HCT116 (cell line): ENCODE data around the gene LRRC47. TPM values are rescaled to one million over a fixed set of nuclear protein-coding genes. Genes with fewer than 3 reads are reported as not detected.

Source experiments
- ATAC-seq: fragments of 200-7000 bp; cut with Tn5 transposase; 2 replicates; pipeline ENCODE4 v1.9.1; 2020; ENCODE audit warnings: mild to moderate bottlenecking, moderate library complexity
- BruUV-seq: library from RNA; stranded (reverse); fragments of 400-500 nt; replicated peaks from 2 replicates; lab custom pipeline; 2021; lab: Mats Ljungman, UMichigan
- CTCF ChIA-PET: fragments of 300-600 bp; sonication (Branson Sonifier 250); formaldehyde crosslinking; loops from one replicate; lab custom pipeline; 2021; ENCODE audit warnings: antibody characterized with exemption; lab: Charles Lee
- POLR2A ChIA-PET: fragments of 300-600, 350-600 bp; sonication (Branson Sonifier 250); formaldehyde crosslinking; loops from one replicate; lab custom pipeline; 2021; ENCODE audit warnings: antibody characterized with exemption; lab: Charles Lee
- RAD21 ChIA-PET, 2 experiments: fragments of 300-600 bp; sonication (Branson Sonifier 250); formaldehyde crosslinking; loops; one replicate each; lab custom pipeline; 2023; ENCODE audit warnings: low total read pairs in 2 of 2; ENCODE audit not compliant: uncharacterized antibody in 2 of 2, unreplicated experiment in 2 of 2, low non-redundant PET in 1 of 2; lab: Charles Lee
- DNase-seq: peaks from one replicate; pipeline ENCODE4 v3.0.0-alpha.2; 2010; ENCODE audit warnings: low read depth, low spot score
- H2AFZ ChIP-seq: fragments of 200-600 bp; shearing (Covaris generic), sonication (generic); 2 replicates; pipeline ENCODE4 v1.6.1; 2017; ENCODE audit warnings: low read depth, mixed run types, mixed read lengths, antibody characterized with exemption, low read length; ENCODE audit not compliant: poor library complexity, severe bottlenecking
- H3K27ac ChIP-seq: 2 replicates; pipeline ENCODE4 v1.5.1; 2012; ENCODE audit warnings: low read depth, low read length
- H3K27me3 ChIP-seq: fragments of 200-600 bp; sonication (generic); 2 replicates; pipeline ENCODE4 v1.6.1; 2016; ENCODE audit warnings: mixed run types, low read length, mixed read lengths; ENCODE audit not compliant: insufficient read depth
- H3K36me3 ChIP-seq, 2 experiments: fragments of 200-500 bp in 1 of 2; fragments of 200-600 bp in 1 of 2; sonication (Bioruptor generic) in 1 of 2; sonication (generic) in 1 of 2; 2 replicates each; pipeline versions ENCODE4 v1.5.1 to v1.6.1; 2014 to 2016; ENCODE audit warnings: low read length in 2 of 2, inconsistent platforms in 1 of 2, mixed read lengths in 1 of 2, mixed run types in 1 of 2; ENCODE audit not compliant: insufficient read depth in 2 of 2, control insufficient read depth in 1 of 2
- H3K4me1 ChIP-seq, 2 experiments: fragments of 200-600 bp in 1 of 2; sonication (generic) in 1 of 2; 2 replicates each; pipeline versions ENCODE4 v1.5.1 to v1.6.1; 2012 to 2017; ENCODE audit warnings: low read length in 2 of 2, inconsistent platforms in 1 of 2, mild to moderate bottlenecking in 1 of 2, mixed read lengths in 1 of 2, mixed run types in 1 of 2, moderate library complexity in 1 of 2; ENCODE audit not compliant: insufficient read depth in 2 of 2, control insufficient read depth in 1 of 2
- H3K4me2 ChIP-seq: fragments of 200-600 bp; sonication (generic); 2 replicates; pipeline ENCODE4 v1.6.1; 2017; ENCODE audit warnings: mixed run types, low read length, mixed read lengths
- H3K4me3 ChIP-seq, 2 experiments: fragments of 200-600 bp in 1 of 2; sonication (generic) in 1 of 2; replicated peaks in 1 of 2; 2 replicates each; pipeline ENCODE4 v1.5.1; 2011 to 2016; ENCODE audit warnings: low read length in 2 of 2, control low read depth in 1 of 2, low read depth in 1 of 2, mild to moderate bottlenecking in 1 of 2, mixed read lengths in 1 of 2, mixed run types in 1 of 2
- H3K79me2 ChIP-seq: fragments of 200-600 bp; sonication (generic); 2 replicates; pipeline ENCODE4 v1.6.1; 2017; ENCODE audit warnings: mild to moderate bottlenecking, mixed run types, low read length, moderate library complexity, mixed read lengths; ENCODE audit not compliant: insufficient read depth
- H3K9ac ChIP-seq: fragments of 200-600 bp; sonication (generic); 2 replicates; pipeline ENCODE4 v1.6.1; 2016; ENCODE audit warnings: low read length, mixed read lengths
- H3K9me2 ChIP-seq: fragments of 200-600 bp; sonication (generic), shearing (Covaris generic); 2 replicates; pipeline ENCODE4 v1.6.1; 2017; ENCODE audit warnings: mixed run types, mild to moderate bottlenecking, moderate library complexity; ENCODE audit not compliant: insufficient read depth
- H3K9me3 ChIP-seq, 2 experiments: fragments of 200-500 bp in 1 of 2; fragments of 200-600 bp in 1 of 2; sonication (Bioruptor generic) in 1 of 2; sonication (generic) in 1 of 2; 2 replicates each; pipeline ENCODE4 v1.6.1; 2014 to 2017; ENCODE audit warnings: low read length in 2 of 2, mixed read lengths in 2 of 2, inconsistent platforms in 1 of 2, low read depth in 1 of 2, mild to moderate bottlenecking in 1 of 2, mixed run types in 1 of 2, moderate library complexity in 1 of 2; ENCODE audit not compliant: control insufficient read depth in 1 of 2, insufficient read depth in 1 of 2
- H4K20me1 ChIP-seq: fragments of 200-600 bp; sonication (generic), shearing (Covaris generic); 2 replicates; pipeline ENCODE4 v1.6.1; 2017; ENCODE audit warnings: mixed run types, mild to moderate bottlenecking, moderate library complexity; ENCODE audit not compliant: insufficient read depth
- ATF3 ChIP-seq: IDR thresholded peaks from 2 replicates; pipeline ENCODE4 v1.6.1; 2012
- CBX3 ChIP-seq: IDR thresholded peaks from 2 replicates; pipeline ENCODE4 v1.6.1; 2012; ENCODE audit warnings: low read depth
- CEBPB ChIP-seq: IDR thresholded peaks from 2 replicates; pipeline ENCODE4 v1.6.1; 2012; ENCODE audit warnings: low read depth
- CTCF ChIP-seq, 3 experiments: fragments of 200-600 bp in 1 of 3; sonication (generic) in 1 of 3; IDR thresholded peaks in 2 of 3; conservative IDR thresholded peaks in 1 of 3; 2 replicates each; pipeline ENCODE4 v1.5.1; 2012 to 2017; ENCODE audit warnings: low read depth in 2 of 3, low read length in 2 of 3, antibody characterized with exemption in 1 of 3, borderline replicate concordance in 1 of 3, control low read depth in 1 of 3, mild to moderate bottlenecking in 1 of 3, mixed read lengths in 1 of 3, mixed run types in 1 of 3, moderate library complexity in 1 of 3; ENCODE audit not compliant: insufficient read depth in 1 of 3
- EGR1 ChIP-seq: IDR thresholded peaks from 2 replicates; pipeline ENCODE4 v1.6.1; 2012; ENCODE audit warnings: low read depth
- FOSL1 ChIP-seq: IDR thresholded peaks from 2 replicates; pipeline ENCODE4 v1.6.1; 2012; ENCODE audit warnings: low read depth
- JUND ChIP-seq: IDR thresholded peaks from 2 replicates; pipeline ENCODE4 v1.6.1; 2012
- MAX ChIP-seq: IDR thresholded peaks from 2 replicates; pipeline ENCODE4 v1.6.1; 2012
- SIN3A ChIP-seq: IDR thresholded peaks from 2 replicates; pipeline ENCODE4 v1.6.1; 2012; ENCODE audit warnings: low read depth
- SP1 ChIP-seq: IDR thresholded peaks from 2 replicates; pipeline ENCODE4 v1.6.1; 2012; ENCODE audit warnings: low read depth
- SRF ChIP-seq: IDR thresholded peaks from 2 replicates; pipeline ENCODE4 v1.6.1; 2012; ENCODE audit warnings: low read depth
- TCF7L2 ChIP-seq: IDR thresholded peaks from 2 replicates; pipeline ENCODE4 v1.7.0; 2011; ENCODE audit warnings: borderline replicate concordance, inconsistent platforms; ENCODE audit not compliant: insufficient read depth, insufficient read length; ENCODE audit errors: extremely low read depth
- ZFX ChIP-seq: fragments of 450-650 bp; IDR thresholded peaks from 2 replicates; pipeline ENCODE4 v1.6.1; 2017
- ZNF274 ChIP-seq: fragments of 200-500 bp; sonication (Bioruptor generic); IDR thresholded peaks from 2 replicates; pipeline ENCODE4 v1.6.1; 2014; ENCODE audit warnings: mild to moderate bottlenecking, low read depth, low read length, inconsistent platforms
- intact Hi-C: fragments of 100-400 bp; cut with micrococcal nuclease; formaldehyde crosslinking; loops from 2 replicates; pipeline ENCODE4 v1.10.0; 2022
- total RNA-seq: library from RNA; stranded (reverse); gene quantifications from one replicate; pipeline ENCODE4 v1.2.1, GENCODE V29; 2021; ENCODE audit not compliant: unreplicated experiment

The LRRC47 gene
- total RNA-seq, 1 experiment from 2014 or later = 48.0 TPM

- H4K20me1 ChIP-seq = no peaks in the 10 kb centered on the region
- no peaks in the 10 kb centered on the region for H3K4me1 ChIP-seq
- ATAC-seq = no peak
- no peaks in the 10 kb centered on the region for H3K79me2 ChIP-seq
- no peak for DNase-seq
- no TSS peak for BruUV-seq
- POLR2A ChIA-PET = no interaction called here
- no peaks in the 10 kb centered on the region for H3K36me3 ChIP-seq
- no peaks in the 10 kb centered on the region for H3K9me3 ChIP-seq
- no peaks in the 10 kb centered on the region for H3K9me2 ChIP-seq
- RAD21 ChIA-PET = no interaction called here
- CTCF ChIA-PET = interaction anchor here (1.8 kb wide), 1 partner anchor 9 kb away, joined by 5 read pairs; no protein-coding TSS in a partner anchor
- no peak overlapping the region for H3K9ac ChIP-seq
- H3K27ac ChIP-seq = no peak overlapping the region
- no peak overlapping the region for H3K4me3 ChIP-seq
- no peaks in the 10 kb centered on the region for H3K27me3 ChIP-seq
- TF ChIP-seq JUND = no peak
- no peak for TF ChIP-seq FOSL1
- no peak for TF ChIP-seq SIN3A
- TF ChIP-seq ZFX = no peak
- TF ChIP-seq CTCF (IDR thresholded peaks at IDR 0.05 in 2 of 3, conservative IDR thresholded peaks at IDR 0.05 in 1 of 3; ENCODE audit: borderline replicate concordance in 1 of 3, insufficient read depth in 1 of 3, low read depth in 2 of 3, low read length in 2 of 3) = no peak
- TF ChIP-seq CBX3 = no peak
- H2AFZ ChIP-seq = no peak overlapping the region
- intact Hi-C loops = no loop called here
- H3K4me2 ChIP-seq = no peak overlapping the region
Observed at GRCh38 chr1:3733094-3733882, 63.0 kb downstream of the LRRC47 start.

GRCh38 chr1:3732434-3733093 is 63.7 kb downstream of the LRRC47 start:
- ChIA-PET RAD21 (no interaction called here), POLR2A (no interaction called here), CTCF (no interaction called here)
- H3K4me1 ChIP-seq = no peaks in the 10 kb centered on the region
- H3K9ac ChIP-seq = no peak overlapping the region
- DNase-seq (no peak), ATAC-seq (no peak)
- no peaks in the 10 kb centered on the region for H3K36me3 ChIP-seq
- intact Hi-C loops = no loop called here
- H3K4me3 ChIP-seq = no peak overlapping the region
- H2AFZ ChIP-seq = no peak overlapping the region
- BruUV-seq = no TSS peak
- no peaks in the 10 kb centered on the region for H3K9me2 ChIP-seq
- H3K79me2 ChIP-seq = no peaks in the 10 kb centered on the region
- H3K9me3 ChIP-seq = no peaks in the 10 kb centered on the region
- no peaks in the 10 kb centered on the region for H4K20me1 ChIP-seq
- H3K27ac ChIP-seq = no peak overlapping the region
- H3K4me2 ChIP-seq = no peak overlapping the region
- no peaks in the 10 kb centered on the region for H3K27me3 ChIP-seq
- no peak for TF ChIP-seq ATF3
- no peak for TF ChIP-seq EGR1
- no peak for TF ChIP-seq SP1
- no peak for TF ChIP-seq FOSL1
- no peak for TF ChIP-seq MAX
- TF ChIP-seq CEBPB = no peak
- TF ChIP-seq SIN3A = no peak
- no peak for TF ChIP-seq TCF7L2
- no peak for TF ChIP-seq SRF
- no peak for TF ChIP-seq CTCF (IDR thresholded peaks at IDR 0.05 in 2 of 3, conservative IDR thresholded peaks at IDR 0.05 in 1 of 3; ENCODE audit: borderline replicate concordance in 1 of 3, insufficient read depth in 1 of 3, low read depth in 2 of 3, low read length in 2 of 3)
- no peak for TF ChIP-seq ZNF274
- TF ChIP-seq JUND = no peak
- TF ChIP-seq CBX3 = no peak
